ENCODE data around the gene BABAM2. TPM values are rescaled to one million over a fixed set of nuclear protein-coding genes. Genes with fewer than 3 reads are reported as not detected.

The BABAM2 gene
- total RNA-seq, 1 experiment from 2014 or later: 27.1 TPM

GRCh38 chr2:28296904-28297303, 406.4 kb downstream of the BABAM2 start:
- Histone ChIP-seq H3T11ph (ENCODE audit: low read length) (no peak overlapping the region), H3K23me2 (ENCODE audit: insufficient read length, low read depth, low read length, poor library complexity, severe bottlenecking) (no peaks in the 10 kb centered on the region), H2AK5ac (ENCODE audit: insufficient read length, low read length) (no peak overlapping the region), H3K27ac (ENCODE audit: insufficient read length, low read depth, low read length) (no peak overlapping the region), H4K8ac (replicated peaks; ENCODE audit: insufficient read length, low read depth, low read length) (no peak overlapping the region), H3K79me1 (ENCODE audit: insufficient read depth, low read depth, low read length, poor library complexity, severe bottlenecking) (no peaks in the 10 kb centered on the region), H3K14ac (ENCODE audit: insufficient read depth, low read length) (no peak overlapping the region), H2BK120ac (ENCODE audit: low read depth, low read length, poor library complexity, severe bottlenecking) (no peak overlapping the region), H3K9me3 (ENCODE audit: control insufficient read depth, low read depth, low read length) (no peaks in the 10 kb centered on the region), H3K4me2 (ENCODE audit: insufficient read depth, insufficient read length, low read length) (no peak overlapping the region), H3K9ac (ENCODE audit: extremely low read depth, insufficient read length, low read length) (no peak overlapping the region), H2BK5ac (ENCODE audit: insufficient read length, low read length) (no peak overlapping the region), H3K27me3 (ENCODE audit: insufficient read depth, low read length) (no peaks in the 10 kb centered on the region; the same call in 1 of the 2 replicates), H3K18ac (ENCODE audit: insufficient read length, low read depth, low read length) (no peak overlapping the region), H3K23ac (ENCODE audit: insufficient read length, low read depth, low read length) (no peak overlapping the region), H3K56ac (ENCODE audit: insufficient read length, low read depth, low read length) (no peak overlapping the region), H2BK15ac (ENCODE audit: low read depth, low read length) (no peak overlapping the region), H3K79me2 (ENCODE audit: insufficient read depth, low read length) (no peaks in the 10 kb centered on the region), H2BK20ac (ENCODE audit: low read depth, low read length, poor library complexity, severe bottlenecking) (no peak overlapping the region), H3K4me1 (ENCODE audit: insufficient read depth, low read length) (peaks cover 5% of the 10 kb centered on the region; the same call in 1 of the 2 replicates), H4K91ac (ENCODE audit: insufficient read length, low read depth, low read length) (no peak overlapping the region), H4K20me1 (ENCODE audit: control insufficient read depth, insufficient read depth, insufficient read length) (no peaks in the 10 kb centered on the region), H4K5ac (ENCODE audit: insufficient read length, low read depth, low read length) (no peak overlapping the region), H2BK12ac (ENCODE audit: insufficient read length, low read depth, low read length) (no peak overlapping the region), H2AFZ (ENCODE audit: low read length) (no peak overlapping the region), H3K4ac (ENCODE audit: low read depth, low read length) (no peak overlapping the region)
- DNase-seq: no peak
- H3K4me1 Mint-ChIP-seq: peaks cover 16% of the 10 kb centered on the region in 2 experiments
- no peak overlapping the region for H3K27ac Mint-ChIP-seq
- TF ChIP-seq CTCF (conservative IDR thresholded peaks at IDR 0.05): no peak
- WGBS (ENCODE audit: extremely low coverage, insufficient read length, low lambda C conversion rate): no CpG with 5 or more reads among the region's 4 CpGs
- H3K9me3 Mint-ChIP-seq: no peaks in the 10 kb centered on the region
- no peaks in the 10 kb centered on the region for H3K27me3 Mint-ChIP-seq (ENCODE audit: low read depth)
- no peak overlapping the region for H3K4me3 Mint-ChIP-seq
- no peaks in the 10 kb centered on the region for H3K36me3 Mint-ChIP-seq (ENCODE audit: insufficient read depth in 1 of 3, low read depth in 3 of 3)

Data from H9 (cell line).